GM12874 (cell line): ENCODE data around the gene HSPA1L.

Source experiments
- CTCF ChIP-seq: IDR thresholded peaks from 2 replicates; pipeline ENCODE4 v1.5.1; 2011; ENCODE audit warnings: low read depth, mild to moderate bottlenecking, control low read depth, low read length, moderate library complexity; ENCODE audit not compliant: insufficient read depth

HSPA1L gene

DNA sequence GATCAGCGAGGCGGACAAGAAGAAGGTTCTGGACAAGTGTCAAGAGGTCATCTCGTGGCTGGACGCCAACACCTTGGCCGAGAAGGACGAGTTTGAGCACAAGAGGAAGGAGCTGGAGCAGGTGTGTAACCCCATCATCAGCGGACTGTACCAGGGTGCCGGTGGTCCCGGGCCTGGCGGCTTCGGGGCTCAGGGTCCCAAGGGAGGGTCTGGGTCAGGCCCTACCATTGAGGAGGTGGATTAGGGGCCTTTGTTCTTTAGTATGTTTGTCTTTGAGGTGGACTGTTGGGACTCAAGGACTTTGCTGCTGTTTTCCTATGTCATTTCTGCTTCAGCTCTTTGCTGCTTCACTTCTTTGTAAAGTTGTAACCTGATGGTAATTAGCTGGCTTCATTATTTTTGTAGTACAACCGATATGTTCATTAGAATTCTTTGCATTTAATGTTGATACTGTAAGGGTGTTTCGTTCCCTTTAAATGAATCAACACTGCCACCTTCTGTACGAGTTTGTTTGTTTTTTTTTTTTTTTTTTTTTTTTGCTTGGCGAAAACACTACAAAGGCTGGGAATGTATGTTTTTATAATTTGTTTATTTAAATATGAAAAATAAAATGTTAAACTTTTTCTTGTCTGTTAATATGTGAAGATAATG is 14.7 kb upstream of the HSPA1L start:
- TF ChIP-seq CTCF, result no peak

GRCh38 chr6:31827286-31828079 is 12.4 kb upstream of the HSPA1L start, which contains the start of gene HSPA1B:
Gene HSPA1B, plus strand, starts transcription at chr6:31827738. Its CDS starts 213 bp downstream, at chr6:31827951.
- TF ChIP-seq CTCF, result no peak

- TF ChIP-seq CTCF, result no peak
Measured at GRCh38 chr6:31826793-31827285, 11.8 kb upstream of the HSPA1L start.

- no peak for TF ChIP-seq CTCF
Measured at GRCh38 chr6:31825553-31825952, 10.5 kb upstream of the HSPA1L start.

- TF ChIP-seq CTCF, result no peak
Measured at GRCh38 chr6:31822036-31822821, 7.1 kb upstream of the HSPA1L start.

- no peak for TF ChIP-seq CTCF
Measured at GRCh38 chr6:31821301-31822035, 6.4 kb upstream of the HSPA1L start.
